B cell (primary cell): ENCODE results near the gene SHC4. TPM values are rescaled to one million over a fixed set of nuclear protein-coding genes. Genes with fewer than 3 reads are reported as not detected.

Source experiments
- ATAC-seq: fragments of 200-7000 bp; cut with Tn5 transposase; one replicate; pipeline ENCODE4 v1.10.0; 2021; ENCODE audit warnings: low read depth, mild to moderate bottlenecking, moderate number of reproducible peaks, moderate library complexity
- CTCF ChIA-PET: fragments of 350-600 bp; sonication (Branson Sonifier 250); formaldehyde crosslinking; loops from one replicate; lab custom pipeline; 2021; ENCODE audit warnings: antibody characterized with exemption, inconsistent platforms; lab: Charles Lee
- POLR2A ChIA-PET: fragments of 350-600 bp; sonication (Branson Sonifier 250); formaldehyde crosslinking; loops from one replicate; lab custom pipeline; 2021; ENCODE audit warnings: antibody characterized with exemption; lab: Charles Lee
- DNase-seq: peaks from one replicate; pipeline ENCODE4 v3.0.0; 2013
- H2AFZ ChIP-seq: 2 replicates; pipeline ENCODE4 v1.6.1; 2012; ENCODE audit warnings: mild to moderate bottlenecking, low read depth, low read length; ENCODE audit not compliant: insufficient read depth, poor library complexity, severe bottlenecking
- H3K27ac ChIP-seq, 2 donors: 1 replicate in 1 of 2; 2 replicates in 1 of 2; pipeline ENCODE4 v1.5.1; 2012 to 2013; ENCODE audit warnings: low read length in 2 of 2, mild to moderate bottlenecking in 2 of 2, moderate library complexity in 1 of 2
- H3K27me3 ChIP-seq, 4 experiments: fragments of 200-600 bp in 1 of 4; sonication (generic) in 1 of 4; replicated peaks in 1 of 4; 1 replicate in 2 of 4; 2 replicates in 2 of 4; pipeline versions ENCODE4 v1.6.1 to v1.7.0; 2013 to 2016; ENCODE audit warnings: low read length in 3 of 4, mild to moderate bottlenecking in 2 of 4, mixed read lengths in 1 of 4, moderate library complexity in 1 of 4; ENCODE audit not compliant: insufficient read depth in 4 of 4, control insufficient read depth in 3 of 4; ENCODE audit errors: control extremely low read depth in 1 of 4
- H3K36me3 ChIP-seq, 2 experiments: replicated peaks in 1 of 2; 1 replicate in 1 of 2; 2 replicates in 1 of 2; pipeline versions ENCODE4 v1.6.1 to v1.7.1; 2013; ENCODE audit warnings: low read length in 1 of 2; ENCODE audit not compliant: insufficient read depth in 2 of 2, control insufficient read depth in 1 of 2; ENCODE audit errors: control extremely low read depth in 1 of 2, extremely low read depth in 1 of 2
- H3K4me1 ChIP-seq, 2 donors: fragments of 200-600 bp in 1 of 2; sonication (generic) in 1 of 2; 1 replicate in 1 of 2; 2 replicates in 1 of 2; pipeline versions ENCODE4 v1.5.1 to v1.6.1; 2013 to 2017; ENCODE audit warnings: low read length in 2 of 2; ENCODE audit not compliant: control insufficient read depth in 2 of 2, insufficient read depth in 2 of 2
- H3K4me2 ChIP-seq: replicated peaks from 2 replicates; pipeline ENCODE3; 2012; ENCODE audit warnings: mild to moderate bottlenecking, low read depth, low read length; ENCODE audit not compliant: poor library complexity, severe bottlenecking
- H3K4me3 ChIP-seq, 5 experiments: fragments of 200-600 bp in 1 of 5; sonication (generic) in 1 of 5; 1 replicate in 3 of 5; 2 replicates in 2 of 5; pipeline versions ENCODE4 v1.5.1 to v1.7.0; 2011 to 2016; ENCODE audit warnings: low read length in 4 of 5, mild to moderate bottlenecking in 4 of 5, low read depth in 2 of 5, control low read depth in 1 of 5, moderate library complexity in 1 of 5; ENCODE audit not compliant: insufficient read depth in 1 of 5; ENCODE audit errors: control extremely low read depth in 1 of 5, extremely low read depth in 1 of 5
- H3K79me2 ChIP-seq: fragments of 200-600 bp; sonication (generic); one replicate; pipeline ENCODE4 v1.6.0; 2016; ENCODE audit warnings: low read length; ENCODE audit not compliant: control insufficient read depth, insufficient read depth
- H3K9ac ChIP-seq: fragments of 200-600 bp; sonication (generic); 2 replicates; pipeline ENCODE4 v1.6.1; 2017; ENCODE audit warnings: mild to moderate bottlenecking, low read length, moderate library complexity
- H3K9me3 ChIP-seq, 3 donors: one replicate each; pipeline versions ENCODE4 v1.6.1 to v1.7.1; 2013; ENCODE audit warnings: low read length in 2 of 3; ENCODE audit not compliant: control insufficient read depth in 2 of 3, insufficient read depth in 1 of 3; ENCODE audit errors: control extremely low read depth in 1 of 3
- H4K20me1 ChIP-seq: 2 replicates; pipeline ENCODE4 v1.6.0; 2012; ENCODE audit warnings: mild to moderate bottlenecking, low read length; ENCODE audit not compliant: insufficient read depth, control insufficient read depth, poor library complexity, severe bottlenecking
- H3K27ac Mint-ChIP-seq: one replicate; pipeline ENCODE4 v1.8.0; 2021; ENCODE audit warnings: mixed read lengths
- H3K27me3 Mint-ChIP-seq: one replicate; pipeline ENCODE4 v1.8.0; 2021; ENCODE audit warnings: mixed read lengths
- H3K4me1 Mint-ChIP-seq: one replicate; pipeline ENCODE4 v1.8.0; 2021; ENCODE audit warnings: mixed read lengths
- H3K4me3 Mint-ChIP-seq: one replicate; pipeline ENCODE4 v1.8.0; 2021; ENCODE audit warnings: mixed read lengths
- H3K9me3 Mint-ChIP-seq: one replicate; pipeline ENCODE4 v1.8.0; 2022; ENCODE audit warnings: mixed read lengths; ENCODE audit not compliant: insufficient read depth
- EZH2 ChIP-seq: IDR thresholded peaks from 2 replicates; pipeline ENCODE4 v1.6.1; 2012; ENCODE audit warnings: borderline replicate concordance, low read depth, mild to moderate bottlenecking, moderate library complexity, low read length; ENCODE audit not compliant: insufficient read depth, poor library complexity, severe bottlenecking
- WGBS: methylation state at CpG from one replicate; pipeline ENCODE4 v1.1.5; 2013; ENCODE audit warnings: missing lambda C conversion rate; ENCODE audit not compliant: insufficient coverage; 5-methylcytosine and 5-hydroxymethylcytosine counted together
- intact Hi-C: fragments of 100-400 bp; cut with micrococcal nuclease; formaldehyde crosslinking; loops from one replicate; pipeline ENCODE4 v1.10.0; 2022
- polyA plus RNA-seq: library from polyadenylated mRNA; depleted of rRNA; stranded (reverse); fragments of >200 nt; gene quantifications from 2 replicates; pipeline ENCODE4 v1.2.3, GENCODE V29; 2012
- total RNA-seq, 2 donors: library from RNA; stranded (reverse); fragments of 120-200 nt in 1 of 2; gene quantifications; 1 replicate in 1 of 2; 2 replicates in 1 of 2; pipeline versions ENCODE4 v1.2.3 to v1.2.4, GENCODE V29; 2013 to 2022
- TF ChIP-seq, protein P1 (sequence below): fragments of 200-600 bp; IDR thresholded peaks from one replicate; pipeline ENCODE4 v1.8.0; 2022; ENCODE audit warnings: antibody characterized with exemption, mild to moderate bottlenecking

Gene SHC4
- total and polyA plus RNA-seq, 2 donors (not counting 1 experiment from before 2014, with no cell fraction given) = 0.04 to 0.69 TPM

DNA sequence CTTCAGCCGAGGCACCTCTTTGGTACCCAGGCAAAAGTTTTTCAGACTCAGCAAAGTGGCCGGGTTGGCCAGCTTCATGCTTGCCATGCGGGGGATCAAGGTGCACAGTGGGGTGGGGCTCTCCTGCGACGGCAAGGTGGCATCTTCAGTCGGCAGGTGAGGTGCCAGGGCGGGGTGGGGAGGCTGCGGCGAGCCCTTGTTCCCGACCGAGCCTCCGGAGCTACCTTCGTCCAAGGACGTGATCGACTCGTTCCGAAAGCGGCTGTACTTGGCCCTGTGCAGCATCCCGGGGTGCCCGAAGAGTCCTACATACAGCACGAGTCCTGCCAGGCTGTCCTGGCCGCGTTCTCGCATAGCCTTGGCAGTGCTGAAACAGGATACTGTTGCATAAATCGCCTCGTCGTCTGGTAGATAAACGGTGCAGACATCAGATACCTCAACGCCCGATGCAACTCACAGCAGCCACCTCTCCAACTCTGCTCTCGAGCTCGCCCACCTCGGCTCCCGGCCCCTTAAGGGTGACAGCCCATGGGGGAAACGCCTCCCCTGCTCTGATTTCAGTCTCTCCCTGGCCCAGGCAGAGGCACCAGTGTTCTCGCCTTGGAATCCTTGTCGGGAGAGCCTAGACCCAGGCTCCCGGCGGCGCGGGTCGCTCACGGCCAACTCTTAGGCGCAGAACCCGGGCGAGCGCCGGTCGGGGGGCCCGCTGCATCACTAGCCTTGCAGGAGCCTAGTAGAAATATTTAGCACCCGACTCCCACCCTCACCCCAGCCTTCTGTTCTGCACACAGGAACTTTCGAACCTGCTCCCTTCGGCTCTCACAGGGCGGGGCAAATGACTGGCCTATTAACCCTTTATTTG is 826 bp downstream of the SHC4 start:
- Histone ChIP-seq H3K27ac (no peak overlapping the region), H4K20me1 (no peaks in the 10 kb centered on the region), H3K79me2 (no peaks in the 10 kb centered on the region), H3K27me3 (peaks cover 0 to 61% (median 26%) of the 10 kb centered on the region in 4 experiments), H3K4me3 (peak overlapping the region in 4 of 5 experiments; percentile 30 to 53 (median 40)), H3K4me1 (peaks cover 21 to 23% of the 10 kb centered on the region in 2 donors), H3K36me3 (no peaks in the 10 kb centered on the region), H2AFZ (peak overlapping the region; percentile 64), H3K9ac (peak overlapping the region; percentile 62), H3K9me3 (no peaks in the 10 kb centered on the region), H3K4me2 (peak overlapping the region; percentile 79)
- H3K4me3 Mint-ChIP-seq = peak overlapping the region; percentile 80
- no peaks in the 10 kb centered on the region for H3K9me3 Mint-ChIP-seq
- CTCF ChIA-PET = interaction anchor here (0.9 to 5.8 kb wide), 2 partner anchors 12 to 16 kb away, joined by 3 to 38 read pairs; no protein-coding TSS in a partner anchor
- no peak for TF ChIP-seq EZH2
- TF ChIP-seq, protein P1, sequence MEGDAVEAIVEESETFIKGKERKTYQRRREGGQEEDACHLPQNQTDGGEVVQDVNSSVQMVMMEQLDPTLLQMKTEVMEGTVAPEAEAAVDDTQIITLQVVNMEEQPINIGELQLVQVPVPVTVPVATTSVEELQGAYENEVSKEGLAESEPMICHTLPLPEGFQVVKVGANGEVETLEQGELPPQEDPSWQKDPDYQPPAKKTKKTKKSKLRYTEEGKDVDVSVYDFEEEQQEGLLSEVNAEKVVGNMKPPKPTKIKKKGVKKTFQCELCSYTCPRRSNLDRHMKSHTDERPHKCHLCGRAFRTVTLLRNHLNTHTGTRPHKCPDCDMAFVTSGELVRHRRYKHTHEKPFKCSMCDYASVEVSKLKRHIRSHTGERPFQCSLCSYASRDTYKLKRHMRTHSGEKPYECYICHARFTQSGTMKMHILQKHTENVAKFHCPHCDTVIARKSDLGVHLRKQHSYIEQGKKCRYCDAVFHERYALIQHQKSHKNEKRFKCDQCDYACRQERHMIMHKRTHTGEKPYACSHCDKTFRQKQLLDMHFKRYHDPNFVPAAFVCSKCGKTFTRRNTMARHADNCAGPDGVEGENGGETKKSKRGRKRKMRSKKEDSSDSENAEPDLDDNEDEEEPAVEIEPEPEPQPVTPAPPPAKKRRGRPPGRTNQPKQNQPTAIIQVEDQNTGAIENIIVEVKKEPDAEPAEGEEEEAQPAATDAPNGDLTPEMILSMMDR = no peak
- ATAC-seq (no peak), DNase-seq (peak; percentile 21)
- 24% methylated on average over 51 of the region's 54 CpGs for WGBS
- H3K27ac Mint-ChIP-seq = no peak overlapping the region
- POLR2A ChIA-PET = no interaction called here
- peaks cover 19% of the 10 kb centered on the region for H3K4me1 Mint-ChIP-seq
- intact Hi-C loops = no loop called here
- peaks cover 54% of the 10 kb centered on the region for H3K27me3 Mint-ChIP-seq

DNA sequence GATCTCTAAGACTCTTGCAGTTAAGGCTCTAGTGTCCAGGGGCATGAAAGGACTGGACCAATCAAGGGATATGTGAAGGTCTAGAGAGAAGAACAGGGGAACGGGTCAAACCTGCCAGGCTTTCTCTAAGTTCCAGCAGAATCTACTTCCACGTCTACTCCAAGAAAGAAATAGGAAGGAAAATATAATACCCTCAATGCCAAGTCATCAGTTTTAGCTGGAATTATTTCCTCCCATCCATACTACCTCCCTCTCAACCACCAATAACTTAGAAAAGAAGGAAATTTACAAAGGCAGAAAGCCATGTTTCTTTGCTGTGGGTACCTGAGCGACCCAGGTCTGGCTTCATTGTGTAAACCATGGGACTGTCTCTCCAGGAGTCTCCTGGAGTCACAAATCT is 7.8 kb downstream of the SHC4 start:
- 100% methylated on average over 1 of the region's 3 CpGs for WGBS
- Histone ChIP-seq H3K27ac (no peak overlapping the region), H3K9ac (no peak overlapping the region), H3K4me1 (no peaks in the 10 kb centered on the region), H3K79me2 (no peaks in the 10 kb centered on the region), H4K20me1 (no peaks in the 10 kb centered on the region), H3K9me3 (no peaks in the 10 kb centered on the region), H3K36me3 (no peaks in the 10 kb centered on the region), H3K27me3 (peaks cover 0 to 5% (median 2%) of the 10 kb centered on the region in 4 experiments), H3K4me3 (no peak overlapping the region), H3K4me2 (no peak overlapping the region), H2AFZ (no peak overlapping the region)
- H3K9me3 Mint-ChIP-seq = peaks cover 2% of the 10 kb centered on the region
- H3K27ac Mint-ChIP-seq = no peak overlapping the region
- H3K27me3 Mint-ChIP-seq = peaks cover 27% of the 10 kb centered on the region
- intact Hi-C loops = no loop called here
- CTCF ChIA-PET = no interaction called here
- ATAC-seq (no peak), DNase-seq (no peak)
- no peak for TF ChIP-seq EZH2
- TF ChIP-seq, protein P1 = no peak
- H3K4me3 Mint-ChIP-seq = no peak overlapping the region
- POLR2A ChIA-PET = no interaction called here
- H3K4me1 Mint-ChIP-seq = no peaks in the 10 kb centered on the region
